Duodenal mucosa (tissue), 2 donors: ENCODE data around the gene RAB39A.
A peak's percentile ranks its signal among the peaks of the same experiment; 100 is the strongest.
"Not testable (repeated sequence)": the region's sequence is repeated elsewhere in the genome, so short reads cannot be mapped to it uniquely, and the experiment has no call there.

ENCODE experiments used
- H3K27ac ChIP-seq: one replicate; pipeline ENCODE4 v1.7.0; 2013; ENCODE audit warnings: low read depth, low read length
- H3K27me3 ChIP-seq, 2 donors: one replicate each; pipeline ENCODE4 v1.7.0; 2013; ENCODE audit warnings: low read length in 2 of 2, control low read depth in 1 of 2; ENCODE audit not compliant: insufficient read depth in 2 of 2, control insufficient read depth in 1 of 2
- H3K36me3 ChIP-seq, 2 donors: one replicate each; pipeline ENCODE4 v1.7.0; 2013; ENCODE audit warnings: low read length in 2 of 2, control low read depth in 1 of 2; ENCODE audit not compliant: insufficient read depth in 2 of 2, control insufficient read depth in 1 of 2
- H3K4me1 ChIP-seq, 2 donors: one replicate each; pipeline ENCODE4 v1.7.0; 2013; ENCODE audit warnings: low read length in 2 of 2, control low read depth in 1 of 2; ENCODE audit not compliant: insufficient read depth in 2 of 2, control insufficient read depth in 1 of 2
- H3K4me3 ChIP-seq, 2 donors: one replicate each; pipeline ENCODE4 v1.7.0; 2013; ENCODE audit warnings: low read length in 2 of 2, low read depth in 1 of 2
- H3K9ac ChIP-seq, 2 donors: one replicate each; pipeline ENCODE4 v1.7.0; 2013; ENCODE audit warnings: low read length in 2 of 2, low read depth in 1 of 2
- H3K9me3 ChIP-seq, 2 donors: one replicate each; pipeline ENCODE4 v1.7.0; 2013; ENCODE audit warnings: low read length in 2 of 2, control low read depth in 1 of 2; ENCODE audit not compliant: control insufficient read depth in 1 of 2

The RAB39A gene

GRCh38 chr11:107924306-107924705 lies 3.9 kb upstream of the RAB39A start:
- Histone ChIP-seq H3K9ac (no peak overlapping the region), H3K4me3 (no peak overlapping the region), H3K27me3 (peaks cover 4 to 5% of the 10 kb centered on the region in 2 donors), H3K9me3 (no peaks in the 10 kb centered on the region), H3K4me1 (peaks cover 9% of the 10 kb centered on the region in 2 donors), H3K27ac (no peak overlapping the region), H3K36me3 (no peaks in the 10 kb centered on the region)

- Histone ChIP-seq H3K4me3 (peak overlapping the region; percentile 10 to 56), H3K27ac (no peak overlapping the region), H3K9ac (no peak overlapping the region)
Observed at GRCh38 chr11:107927559-107927958, 689 bp upstream of the RAB39A start.

GRCh38 chr11:107928767-107929507 lies 689 bp downstream of the RAB39A start:
- Histone ChIP-seq H3K27ac (no peak overlapping the region), H3K36me3 (no peaks in the 10 kb centered on the region), H3K27me3 (peaks cover 10 to 12% of the 10 kb centered on the region in 2 donors), H3K9ac (peak overlapping the region in 1 of 2 donors; percentile 12), H3K4me3 (peak overlapping the region; percentile 55 to 69), H3K4me1 (peaks cover 9 to 11% of the 10 kb centered on the region in 2 donors), H3K9me3 (no peaks in the 10 kb centered on the region)

More at GRCh38 chr11:107927559-107927958, 689 bp upstream of the RAB39A start:
- H3K36me3 ChIP-seq: no peaks in the 10 kb centered on the region
- H3K27me3 ChIP-seq: peaks cover 10 to 12% of the 10 kb centered on the region in 2 donors
- H3K4me1 ChIP-seq: peaks cover 9 to 11% of the 10 kb centered on the region in 2 donors
- no peaks in the 10 kb centered on the region for H3K9me3 ChIP-seq

GRCh38 chr11:107929611-107930200 lies 1.5 kb downstream of the RAB39A start:
- H3K4me1 ChIP-seq: peaks cover 9 to 11% of the 10 kb centered on the region in 2 donors
- peaks cover 10 to 12% of the 10 kb centered on the region in 2 donors for H3K27me3 ChIP-seq
- no peak overlapping the region for H3K27ac ChIP-seq
- no peaks in the 10 kb centered on the region for H3K36me3 ChIP-seq
- no peak overlapping the region for H3K9ac ChIP-seq
- H3K4me3 ChIP-seq: no peak overlapping the region
- H3K9me3 ChIP-seq: no peaks in the 10 kb centered on the region

GRCh38 chr11:107931206-107931605 lies 3.0 kb downstream of the RAB39A start:
- H3K27ac ChIP-seq: no peak overlapping the region
- H3K27me3 ChIP-seq: peaks cover 10 to 12% of the 10 kb centered on the region in 2 donors

GRCh38 chr11:107947904-107948303 lies 19.7 kb downstream of the RAB39A start:
- H3K36me3 ChIP-seq: no peaks in the 10 kb centered on the region
- H3K27ac ChIP-seq: no peak overlapping the region
- no peak overlapping the region for H3K9ac ChIP-seq
- H3K4me1 ChIP-seq: no peaks in the 10 kb centered on the region
- no peaks in the 10 kb centered on the region for H3K27me3 ChIP-seq
- H3K9me3 ChIP-seq: no peaks in the 10 kb centered on the region
- H3K4me3 ChIP-seq: no peak overlapping the region

More at GRCh38 chr11:107931206-107931605, 3.0 kb downstream of the RAB39A start:
- Histone ChIP-seq H3K9ac (no peak overlapping the region), H3K36me3 (no peaks in the 10 kb centered on the region), H3K4me1 (peaks cover 9 to 11% of the 10 kb centered on the region in 2 donors), H3K9me3 (no peaks in the 10 kb centered on the region), H3K4me3 (no peak overlapping the region)

GRCh38 chr11:107948328-107948727 lies 20.1 kb downstream of the RAB39A start:
- H3K9ac ChIP-seq, H3K4me3 ChIP-seq, H3K4me1 ChIP-seq, H3K27me3 ChIP-seq, H3K36me3 ChIP-seq, H3K9me3 ChIP-seq, H3K27ac ChIP-seq: not testable (repeated sequence)

GRCh38 chr11:107951155-107951554 lies 22.9 kb downstream of the RAB39A start:
- H3K27ac ChIP-seq: no peak overlapping the region
- H3K9me3 ChIP-seq: no peaks in the 10 kb centered on the region
- H3K27me3 ChIP-seq: no peaks in the 10 kb centered on the region
- H3K4me3 ChIP-seq: no peak overlapping the region
- no peak overlapping the region for H3K9ac ChIP-seq
- no peaks in the 10 kb centered on the region for H3K36me3 ChIP-seq
- no peaks in the 10 kb centered on the region for H3K4me1 ChIP-seq

GRCh38 chr11:107953446-107953845 lies 25.2 kb downstream of the RAB39A start:
- no peaks in the 10 kb centered on the region for H3K4me1 ChIP-seq
- H3K4me3 ChIP-seq: no peak overlapping the region

GRCh38 chr11:107956543-107956942 lies 28.3 kb downstream of the RAB39A start:
- Histone ChIP-seq H3K4me3 (no peak overlapping the region), H3K9me3 (no peaks in the 10 kb centered on the region), H3K4me1 (no peaks in the 10 kb centered on the region), H3K9ac (no peak overlapping the region), H3K36me3 (no peaks in the 10 kb centered on the region), H3K27ac (no peak overlapping the region), H3K27me3 (no peaks in the 10 kb centered on the region)

More at GRCh38 chr11:107953446-107953845, 25.2 kb downstream of the RAB39A start:
- no peak overlapping the region for H3K27ac ChIP-seq
- H3K9ac ChIP-seq: no peak overlapping the region
- no peaks in the 10 kb centered on the region for H3K9me3 ChIP-seq
- H3K36me3 ChIP-seq: no peaks in the 10 kb centered on the region
- H3K27me3 ChIP-seq: no peaks in the 10 kb centered on the region
